HepG2 (cell line): ENCODE measurements around the gene ROMO1. TPM values are rescaled to one million over a fixed set of nuclear protein-coding genes. Genes with fewer than 3 reads are reported as not detected.
A peak's percentile ranks its signal among the peaks of the same experiment; 100 is the strongest.

ENCODE experiments used
- ASH2L ChIP-seq: fragments of 300-600, 200-600 bp; sonication (generic); IDR thresholded peaks from 2 replicates; pipeline ENCODE4 v1.7.0; 2017; ENCODE audit warnings: low read depth, mild to moderate bottlenecking, moderate library complexity, mixed read lengths, low read length; ENCODE audit not compliant: insufficient read length
- DMAP1 ChIP-seq: IDR thresholded peaks from 2 replicates; pipeline ENCODE4 v1.6.1; 2016
- FOXA1 ChIP-seq, 2 experiments: fragments of 450-650 bp in 1 of 2; sonication (generic) in 1 of 2; formaldehyde crosslinking in 1 of 2; IDR thresholded peaks; 2 replicates each; pipeline versions ENCODE4 v1.4.0 to v1.6.1; 2016 to 2020; ENCODE audit warnings: missing genetic modification reagents in 1 of 2
- IRF2 ChIP-seq: IDR thresholded peaks from 2 replicates; pipeline ENCODE4 v1.6.1; 2018; ENCODE audit warnings: missing genetic modification reagents, missing compliant biosample characterization
- KLF15 ChIP-seq: sonication (generic); formaldehyde crosslinking; IDR thresholded peaks from 2 replicates; pipeline ENCODE4 v1.8.1; 2023; ENCODE audit warnings: borderline replicate concordance, mild to moderate bottlenecking, inconsistent platforms, missing genetic modification reagents, mixed read lengths
- KMT2A ChIP-seq: sonication (generic); formaldehyde crosslinking; IDR thresholded peaks from 2 replicates; pipeline ENCODE4 v1.4.0; 2020; ENCODE audit warnings: missing genetic modification reagents
- LCORL ChIP-seq, 2 experiments: fragments of 450-650 bp in 1 of 2; sonication (generic) in 1 of 2; formaldehyde crosslinking in 1 of 2; IDR thresholded peaks; 2 replicates each; pipeline versions ENCODE4 v1.5.0 to v1.6.1; 2017 to 2020; ENCODE audit warnings: antibody characterized with exemption in 1 of 2, missing genetic modification reagents in 1 of 2
- MBNL3 ChIP-seq: fragments of 250-450 bp; sonication (Bioruptor Pico); conservative IDR thresholded peaks from 2 replicates; pipeline ENCODE4 v1.8.0; 2022; ENCODE audit warnings: mild to moderate bottlenecking, inconsistent platforms
- NKX3-1 ChIP-seq: sonication (generic); formaldehyde crosslinking; IDR thresholded peaks from 2 replicates; pipeline ENCODE4 v1.5.0; 2020; ENCODE audit warnings: missing genetic modification reagents
- RNF2 ChIP-seq: fragments of 450-650 bp; conservative IDR thresholded peaks from 2 replicates; pipeline ENCODE4 v1.6.1; 2016; ENCODE audit warnings: low read depth
- SNAPC2 ChIP-seq: sonication (generic); formaldehyde crosslinking; IDR thresholded peaks from 2 replicates; pipeline ENCODE4 v1.8.1; 2022; ENCODE audit warnings: mild to moderate bottlenecking, missing genetic modification reagents
- SSRP1 ChIP-seq: IDR thresholded peaks from 2 replicates; pipeline ENCODE4 v1.6.1; 2016; ENCODE audit warnings: control low read depth
- ZBTB7A ChIP-seq: sonication (generic); formaldehyde crosslinking; IDR thresholded peaks from 2 replicates; pipeline ENCODE4 v1.8.0; 2022; ENCODE audit warnings: mild to moderate bottlenecking, missing genetic modification reagents
- ZNF441 ChIP-seq: sonication (generic); formaldehyde crosslinking; IDR thresholded peaks from 2 replicates; pipeline ENCODE4 v1.7.0; 2021; ENCODE audit warnings: missing genetic modification reagents, borderline replicate concordance
- ZNF678 ChIP-seq: sonication (generic); formaldehyde crosslinking; IDR thresholded peaks from 2 replicates; pipeline ENCODE4 v1.4.0; 2020; ENCODE audit warnings: mild to moderate bottlenecking, missing genetic modification reagents
- ZNF775 ChIP-seq: sonication (generic); formaldehyde crosslinking; IDR thresholded peaks from 2 replicates; pipeline ENCODE4 v1.4.0; 2020; ENCODE audit warnings: missing genetic modification reagents, mild to moderate bottlenecking, moderate library complexity, borderline replicate concordance
- ZNF883 ChIP-seq: sonication (generic); formaldehyde crosslinking; IDR thresholded peaks from 2 replicates; pipeline ENCODE4 v1.5.1; 2020; ENCODE audit warnings: mild to moderate bottlenecking, missing genetic modification reagents; ENCODE audit errors: not compliant biosample characterization
- ZSCAN21 ChIP-seq: sonication (generic); formaldehyde crosslinking; IDR thresholded peaks from 2 replicates; pipeline ENCODE4 v1.8.0; 2022; ENCODE audit warnings: mild to moderate bottlenecking, missing genetic modification reagents, moderate library complexity, borderline replicate concordance
- polyA plus RNA-seq, 8 experiments: library from polyadenylated mRNA; depleted of rRNA in 3 of 8; stranded (reverse) in 7 of 8; unstranded in 1 of 8; fragments of >200 nt; fragmentation: Illumina TruSeq in 4 of 8; extraction: Trizol in 4 of 8; gene quantifications; 2 replicates each; pipeline versions ENCODE4 v1.2.1 to v1.2.3, GENCODE V29; 2011 to 2016; ENCODE audit warnings: low read depth in 4 of 8, missing spikeins in 1 of 8, mixed read lengths in 1 of 8; ENCODE audit not compliant: insufficient read depth in 1 of 8
- total RNA-seq, 5 experiments: library from RNA; depleted of rRNA; stranded (reverse); fragments of >200 nt; fragmentation: Illumina TruSeq; extraction: Trizol; gene quantifications; 2 replicates each; pipeline ENCODE4 v1.2.3, GENCODE V29; 2016; ENCODE audit warnings: low read depth in 1 of 5
- TF ChIP-seq, protein P1 (sequence below): sonication (generic); formaldehyde crosslinking; IDR thresholded peaks from 2 replicates; pipeline ENCODE4 v1.5.1; 2020; ENCODE audit warnings: mild to moderate bottlenecking, missing genetic modification reagents, borderline replicate concordance
- TF ChIP-seq, protein P2 (sequence below): sonication (generic); formaldehyde crosslinking; IDR thresholded peaks from 2 replicates; pipeline ENCODE4 v1.5.1; 2020; ENCODE audit warnings: missing genetic modification reagents, mild to moderate bottlenecking, borderline replicate concordance
- TF ChIP-seq, protein P3 (sequence below): sonication (generic); formaldehyde crosslinking; IDR thresholded peaks from 2 replicates; pipeline ENCODE4 v1.5.0; 2020; ENCODE audit warnings: missing genetic modification reagents
- TF ChIP-seq, protein P4 (sequence below): IDR thresholded peaks from 2 replicates; pipeline ENCODE4 v1.6.1; 2012; ENCODE audit warnings: low read depth, low read length, improper control_type of control experiment
- TF ChIP-seq, protein P5 (sequence below): IDR thresholded peaks from 2 replicates; pipeline ENCODE4 v1.6.1; 2012; ENCODE audit warnings: inconsistent platforms

Gene ROMO1
- total and polyA plus RNA-seq, 2 of the 13 experiments (the other 11 are each of a cell fraction or from before 2014, with no cell fraction given): 636 to 755 TPM

DNA sequence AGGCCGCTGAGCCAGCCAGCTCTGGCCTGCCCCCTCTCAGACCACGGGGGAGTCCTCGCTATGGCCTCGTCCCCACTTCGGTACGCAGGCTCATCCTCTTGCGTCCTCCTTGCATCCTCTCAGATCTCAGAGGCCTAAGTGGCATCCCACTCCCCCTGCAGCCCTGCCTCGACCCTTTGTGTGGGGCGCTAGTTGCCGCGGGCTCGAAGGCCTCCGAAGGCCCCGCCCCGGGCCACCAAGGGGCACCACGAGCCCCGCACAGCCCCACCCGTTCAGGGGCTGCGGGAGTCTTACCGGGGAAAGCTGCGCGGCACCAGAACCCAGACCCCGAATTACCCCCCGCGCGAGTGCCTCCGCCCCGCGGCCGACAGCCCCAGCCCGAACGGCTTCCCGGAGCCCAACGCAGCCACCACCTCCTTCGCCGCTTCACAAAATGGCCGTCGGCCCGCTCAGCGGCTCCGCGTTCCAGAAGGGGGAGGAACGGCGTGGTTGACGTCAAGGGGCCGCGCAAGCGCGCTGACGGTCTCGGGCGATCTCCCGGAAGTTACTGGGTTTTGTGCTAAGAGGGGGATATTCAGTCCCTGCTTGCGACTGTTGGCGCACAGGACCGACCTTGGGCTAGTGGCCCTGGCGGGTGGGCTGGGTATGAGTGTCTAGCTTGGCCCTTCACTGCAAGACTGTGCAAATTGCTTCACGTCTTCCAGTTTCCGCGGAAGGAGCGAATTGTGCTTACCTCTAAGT lies 34.6 kb upstream of the ROMO1 start, which contains the start of the genes CPNE1 and RBM12 (continued):
- TF ChIP-seq, protein P1, sequence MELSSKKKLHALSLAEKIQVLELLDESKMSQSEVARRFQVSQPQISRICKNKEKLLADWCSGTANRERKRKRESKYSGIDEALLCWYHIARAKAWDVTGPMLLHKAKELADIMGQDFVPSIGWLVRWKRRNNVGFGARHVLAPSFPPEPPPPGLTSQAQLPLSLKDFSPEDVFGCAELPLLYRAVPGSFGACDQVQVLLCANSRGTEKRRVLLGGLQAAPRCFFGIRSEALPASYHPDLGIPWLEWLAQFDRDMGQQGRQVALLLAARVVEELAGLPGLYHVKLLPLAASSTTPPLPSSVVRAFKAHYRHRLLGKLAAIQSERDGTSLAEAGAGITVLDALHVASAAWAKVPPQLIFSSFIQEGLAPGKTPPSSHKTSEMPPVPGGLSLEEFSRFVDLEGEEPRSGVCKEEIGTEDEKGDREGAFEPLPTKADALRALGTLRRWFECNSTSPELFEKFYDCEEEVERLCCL (CRISPR knock-in tag): peak; percentile 98
- TF ChIP-seq DMAP1 (CRISPR knock-in tag) (peak; percentile 100), SSRP1 (CRISPR knock-in tag) (no peak), IRF2 (CRISPR knock-in tag) (peak; percentile 98), ASH2L (peak; percentile 96), KMT2A (CRISPR knock-in tag) (peak; percentile 93), MBNL3 (no peak), ZNF441 (CRISPR knock-in tag) (peak; percentile 93), RNF2 (peak; percentile 89), ZBTB7A (CRISPR knock-in tag) (peak; percentile 91), KLF15 (CRISPR knock-in tag) (peak; percentile 92), ZSCAN21 (peak; percentile 94), NKX3-1 (CRISPR knock-in tag) (no peak; the same call in 1 of the 2 replicates), ZNF775 (CRISPR knock-in tag) (no peak), ZNF678 (CRISPR knock-in tag) (peak; percentile 81), FOXA1 (IDR thresholded peaks at IDR 0.05) (no peak), FOXA1 (CRISPR knock-in tag; IDR thresholded peaks at IDR 0.05) (peak; percentile 53; the same call in 1 of the 2 replicates), LCORL (IDR thresholded peaks at IDR 0.05) (peak; percentile 94), LCORL (CRISPR knock-in tag; IDR thresholded peaks at IDR 0.05) (peak; percentile 73), ZNF883 (CRISPR knock-in tag) (peak; percentile 96), SNAPC2 (peak; percentile 87)
- TF ChIP-seq, protein P2, sequence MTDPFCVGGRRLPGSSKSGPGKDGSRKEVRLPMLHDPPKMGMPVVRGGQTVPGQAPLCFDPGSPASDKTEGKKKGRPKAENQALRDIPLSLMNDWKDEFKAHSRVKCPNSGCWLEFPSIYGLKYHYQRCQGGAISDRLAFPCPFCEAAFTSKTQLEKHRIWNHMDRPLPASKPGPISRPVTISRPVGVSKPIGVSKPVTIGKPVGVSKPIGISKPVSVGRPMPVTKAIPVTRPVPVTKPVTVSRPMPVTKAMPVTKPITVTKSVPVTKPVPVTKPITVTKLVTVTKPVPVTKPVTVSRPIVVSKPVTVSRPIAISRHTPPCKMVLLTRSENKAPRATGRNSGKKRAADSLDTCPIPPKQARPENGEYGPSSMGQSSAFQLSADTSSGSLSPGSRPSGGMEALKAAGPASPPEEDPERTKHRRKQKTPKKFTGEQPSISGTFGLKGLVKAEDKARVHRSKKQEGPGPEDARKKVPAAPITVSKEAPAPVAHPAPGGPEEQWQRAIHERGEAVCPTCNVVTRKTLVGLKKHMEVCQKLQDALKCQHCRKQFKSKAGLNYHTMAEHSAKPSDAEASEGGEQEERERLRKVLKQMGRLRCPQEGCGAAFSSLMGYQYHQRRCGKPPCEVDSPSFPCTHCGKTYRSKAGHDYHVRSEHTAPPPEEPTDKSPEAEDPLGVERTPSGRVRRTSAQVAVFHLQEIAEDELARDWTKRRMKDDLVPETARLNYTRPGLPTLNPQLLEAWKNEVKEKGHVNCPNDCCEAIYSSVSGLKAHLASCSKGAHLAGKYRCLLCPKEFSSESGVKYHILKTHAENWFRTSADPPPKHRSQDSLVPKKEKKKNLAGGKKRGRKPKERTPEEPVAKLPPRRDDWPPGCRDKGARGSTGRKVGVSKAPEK (CRISPR knock-in tag): no peak; the same call in 1 of the 2 replicates
- TF ChIP-seq, protein P3, sequence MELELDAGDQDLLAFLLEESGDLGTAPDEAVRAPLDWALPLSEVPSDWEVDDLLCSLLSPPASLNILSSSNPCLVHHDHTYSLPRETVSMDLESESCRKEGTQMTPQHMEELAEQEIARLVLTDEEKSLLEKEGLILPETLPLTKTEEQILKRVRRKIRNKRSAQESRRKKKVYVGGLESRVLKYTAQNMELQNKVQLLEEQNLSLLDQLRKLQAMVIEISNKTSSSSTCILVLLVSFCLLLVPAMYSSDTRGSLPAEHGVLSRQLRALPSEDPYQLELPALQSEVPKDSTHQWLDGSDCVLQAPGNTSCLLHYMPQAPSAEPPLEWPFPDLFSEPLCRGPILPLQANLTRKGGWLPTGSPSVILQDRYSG (CRISPR knock-in tag): peak; percentile 78
- TF ChIP-seq, protein P4, sequence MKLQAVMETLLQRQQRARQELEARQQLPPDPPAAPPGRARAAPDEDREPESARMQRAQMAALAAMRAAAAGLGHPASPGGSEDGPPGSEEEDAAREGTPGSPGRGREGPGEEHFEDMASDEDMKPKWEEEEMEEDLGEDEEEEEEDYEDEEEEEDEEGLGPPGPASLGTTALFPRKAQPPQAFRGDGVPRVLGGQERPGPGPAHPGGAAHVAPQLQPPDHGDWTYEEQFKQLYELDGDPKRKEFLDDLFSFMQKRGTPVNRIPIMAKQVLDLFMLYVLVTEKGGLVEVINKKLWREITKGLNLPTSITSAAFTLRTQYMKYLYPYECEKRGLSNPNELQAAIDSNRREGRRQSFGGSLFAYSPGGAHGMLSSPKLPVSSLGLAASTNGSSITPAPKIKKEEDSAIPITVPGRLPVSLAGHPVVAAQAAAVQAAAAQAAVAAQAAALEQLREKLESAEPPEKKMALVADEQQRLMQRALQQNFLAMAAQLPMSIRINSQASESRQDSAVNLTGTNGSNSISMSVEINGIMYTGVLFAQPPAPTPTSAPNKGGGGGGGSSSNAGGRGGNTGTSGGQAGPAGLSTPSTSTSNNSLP: no peak
- TF ChIP-seq, protein P5, sequence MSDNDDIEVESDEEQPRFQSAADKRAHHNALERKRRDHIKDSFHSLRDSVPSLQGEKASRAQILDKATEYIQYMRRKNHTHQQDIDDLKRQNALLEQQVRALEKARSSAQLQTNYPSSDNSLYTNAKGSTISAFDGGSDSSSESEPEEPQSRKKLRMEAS: peak; percentile 96
